Colon (tissue), 2 donors: ENCODE results near the gene ZNF560.

ENCODE experiments used
- FAIRE-seq: peaks from 2 replicates; lab custom pipeline; 2012; peaks lifted over from hg19 to GRCh38; lab: Jason Lieb, UNC
- donor health status: control.
- donor health status: control.

Gene ZNF560

DNA sequence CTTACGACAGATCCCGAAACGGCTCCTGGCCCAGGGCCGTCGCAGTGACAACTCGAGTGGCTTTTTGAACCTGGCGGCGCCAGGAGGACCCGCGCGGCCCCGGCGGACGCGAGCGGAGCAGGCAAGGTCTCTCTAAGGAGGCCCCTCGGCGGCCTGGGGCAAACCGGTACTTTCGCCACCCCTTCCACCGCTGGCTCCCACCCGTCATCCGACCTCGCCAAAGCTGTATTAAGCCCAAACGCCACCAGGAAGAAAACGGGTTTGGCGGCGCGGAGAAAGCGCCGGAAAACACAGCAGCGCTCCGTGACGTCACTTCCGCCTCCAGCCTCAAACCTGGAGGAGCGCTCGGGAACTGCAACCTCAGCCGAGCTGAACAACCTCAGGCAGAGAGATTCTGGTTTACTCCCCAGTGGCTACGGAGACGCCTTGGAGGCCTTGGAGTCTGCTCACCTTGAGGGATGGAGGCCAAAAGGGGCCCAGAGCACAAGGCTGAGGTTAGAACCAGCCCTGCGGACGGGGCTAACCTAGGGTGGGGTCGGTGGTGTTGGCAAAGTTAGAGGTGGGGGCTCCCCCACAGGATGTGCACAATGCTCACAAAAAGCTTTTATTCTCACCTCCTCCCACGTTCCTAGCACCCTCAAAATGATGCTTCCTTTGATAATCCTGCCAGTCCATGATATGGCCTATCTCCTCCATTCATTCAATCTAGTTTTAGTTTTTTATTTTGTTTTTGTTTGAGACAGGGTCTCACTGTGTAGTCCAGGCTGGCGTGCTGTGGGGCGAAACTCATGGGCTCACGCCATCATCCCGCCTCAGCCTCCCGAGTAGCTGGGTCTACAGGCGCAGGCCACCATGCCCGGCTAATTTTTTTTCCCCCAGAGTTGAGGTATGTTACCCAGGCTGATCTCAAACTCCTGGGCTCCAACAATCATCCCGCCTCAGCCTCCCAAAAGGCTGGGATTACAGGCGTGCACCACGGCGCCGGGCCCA is 62.8 kb downstream of the ZNF560 start, which contains the start of gene ZNF266:
Gene ZNF266, minus strand, starts transcription at position 295 of the 990 bp plus-strand sequence. CDS start 15,484 bp downstream, outside the sequence.
- FAIRE-seq: no peak

DNA sequence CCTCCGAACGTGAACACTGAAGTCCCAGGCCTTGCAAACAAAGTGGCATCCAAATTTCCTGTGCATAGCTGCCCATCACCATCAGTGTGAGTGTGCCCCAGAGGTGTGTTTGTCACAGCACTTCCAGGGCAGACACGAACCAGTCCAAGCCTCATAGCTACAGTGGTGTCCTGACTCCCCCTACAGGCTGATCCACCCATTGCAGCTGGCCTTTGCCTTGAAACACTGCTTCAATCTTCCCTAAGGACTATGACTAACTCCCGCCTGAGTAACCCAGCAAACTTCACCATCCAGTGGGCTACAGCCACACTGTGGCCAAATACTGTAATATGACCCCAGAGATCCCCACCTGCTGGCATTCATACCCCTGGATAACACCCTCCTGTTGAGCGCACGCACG is 66.9 kb downstream of the ZNF560 start:
- FAIRE-seq: no peak

DNA sequence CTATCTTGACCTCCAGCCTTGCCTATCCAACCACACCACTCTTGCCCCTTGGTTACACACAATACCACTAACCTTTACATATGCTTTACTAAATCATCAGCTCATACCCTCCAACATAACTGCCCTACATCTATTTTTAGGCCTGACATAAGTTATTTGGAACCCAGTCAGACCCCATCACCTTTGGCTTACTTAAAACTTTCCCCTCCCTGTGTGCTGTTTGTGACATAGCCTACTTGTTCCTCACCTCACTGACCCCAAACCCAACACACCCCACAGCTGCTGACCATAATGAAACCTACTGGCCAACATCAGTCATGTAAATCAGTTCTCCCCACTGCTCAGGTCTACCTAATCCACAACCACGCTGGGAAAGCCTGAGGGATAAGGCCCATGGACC is 68.0 kb downstream of the ZNF560 start:
- FAIRE-seq: no peak

DNA sequence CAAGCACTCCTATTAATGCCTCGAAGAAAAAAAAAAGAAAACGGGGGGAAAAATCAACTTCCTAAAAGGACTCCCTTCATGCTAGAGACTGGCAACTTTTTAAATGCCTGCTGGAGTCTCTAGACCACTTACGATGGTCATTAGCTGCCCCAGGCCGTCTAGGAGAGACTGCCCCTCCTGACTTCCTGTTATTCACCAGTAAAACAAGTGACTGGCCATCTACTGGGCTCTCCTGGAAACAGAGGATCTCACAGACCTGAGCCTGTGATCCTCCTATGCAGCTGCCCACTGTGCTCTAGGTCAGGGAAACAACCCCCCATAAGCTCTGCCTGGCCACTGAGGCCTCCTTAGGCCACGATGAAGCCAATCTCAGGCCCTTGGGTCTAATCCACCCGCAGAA is 70.5 kb downstream of the ZNF560 start:
- FAIRE-seq: no peak
